Measurements from ENCODE around the gene HOXB4. TPM values are rescaled to one million over a fixed set of nuclear protein-coding genes. Genes with fewer than 3 reads are reported as not detected.
A peak's percentile ranks its signal among the peaks of the same experiment; 100 is the strongest.

Gene HOXB4
- total RNA-seq, 1 donor from 2014 or later: 1.2 TPM

GRCh38 chr17:48575066-48575582, 3.0 kb downstream of the HOXB4 start:
- no peak for DNase-seq (ENCODE audit: low read depth in 2 of 2)

GRCh38 chr17:48574505-48575065, 3.6 kb downstream of the HOXB4 start:
- DNase-seq (ENCODE audit: low read depth in 2 of 2): no peak

- DNase-seq (ENCODE audit: low read depth in 2 of 2): no peak
Observed at GRCh38 chr17:48571826-48572417, 6.2 kb downstream of the HOXB4 start.

- peak in 1 of 2 donors; percentile 28 for DNase-seq (ENCODE audit: low read depth in 2 of 2)
Observed at GRCh38 chr17:48571024-48571818, 6.9 kb downstream of the HOXB4 start.

GRCh38 chr17:48570325-48571023, 7.7 kb downstream of the HOXB4 start:
- peak in 1 of 2 donors; percentile 28 for DNase-seq (ENCODE audit: low read depth in 2 of 2)

- no peak for DNase-seq (ENCODE audit: low read depth in 2 of 2)
Observed at GRCh38 chr17:48569674-48570324, 8.4 kb downstream of the HOXB4 start.

- DNase-seq (ENCODE audit: low read depth in 2 of 2): no peak
Observed at GRCh38 chr17:48569240-48569582, 8.9 kb downstream of the HOXB4 start.

GRCh38 chr17:48568499-48569239, 9.5 kb downstream of the HOXB4 start:
- DNase-seq (ENCODE audit: low read depth in 2 of 2): peak; percentile 62 to 64

GRCh38 chr17:48567646-48568354, 10.3 kb downstream of the HOXB4 start:
- DNase-seq (ENCODE audit: low read depth in 2 of 2): no peak

- DNase-seq (ENCODE audit: low read depth in 2 of 2): no peak
Observed at GRCh38 chr17:48567209-48567608, 10.9 kb downstream of the HOXB4 start.

GRCh38 chr17:48566717-48567116, 11.4 kb downstream of the HOXB4 start:
- DNase-seq (ENCODE audit: low read depth in 2 of 2): no peak

- no peak for DNase-seq (ENCODE audit: low read depth in 2 of 2)
Observed at GRCh38 chr17:48565925-48566710, 12.0 kb downstream of the HOXB4 start.

- no peak for DNase-seq (ENCODE audit: low read depth in 2 of 2)
Observed at GRCh38 chr17:48565022-48565554, 13.1 kb downstream of the HOXB4 start.

GRCh38 chr17:48564188-48565021, 13.7 kb downstream of the HOXB4 start:
- peak; percentile 45 to 52 for DNase-seq (ENCODE audit: low read depth in 2 of 2)

- no peak for DNase-seq (ENCODE audit: low read depth in 2 of 2)
Observed at GRCh38 chr17:48563867-48564187, 14.3 kb downstream of the HOXB4 start.

GRCh38 chr17:48563385-48563838, 14.7 kb downstream of the HOXB4 start:
- DNase-seq (ENCODE audit: low read depth in 2 of 2): no peak

- DNase-seq (ENCODE audit: low read depth in 2 of 2): no peak
Observed at GRCh38 chr17:48562934-48563333, 15.2 kb downstream of the HOXB4 start.
